ENCODE results near the gene PCDH15. TPM values are rescaled to one million over a fixed set of nuclear protein-coding genes. Genes with fewer than 3 reads are reported as not detected.

The PCDH15 gene
- total and polyA plus RNA-seq, 2 of the 4 experiments (the other 2 are of a cell fraction), result not detected

DNA sequence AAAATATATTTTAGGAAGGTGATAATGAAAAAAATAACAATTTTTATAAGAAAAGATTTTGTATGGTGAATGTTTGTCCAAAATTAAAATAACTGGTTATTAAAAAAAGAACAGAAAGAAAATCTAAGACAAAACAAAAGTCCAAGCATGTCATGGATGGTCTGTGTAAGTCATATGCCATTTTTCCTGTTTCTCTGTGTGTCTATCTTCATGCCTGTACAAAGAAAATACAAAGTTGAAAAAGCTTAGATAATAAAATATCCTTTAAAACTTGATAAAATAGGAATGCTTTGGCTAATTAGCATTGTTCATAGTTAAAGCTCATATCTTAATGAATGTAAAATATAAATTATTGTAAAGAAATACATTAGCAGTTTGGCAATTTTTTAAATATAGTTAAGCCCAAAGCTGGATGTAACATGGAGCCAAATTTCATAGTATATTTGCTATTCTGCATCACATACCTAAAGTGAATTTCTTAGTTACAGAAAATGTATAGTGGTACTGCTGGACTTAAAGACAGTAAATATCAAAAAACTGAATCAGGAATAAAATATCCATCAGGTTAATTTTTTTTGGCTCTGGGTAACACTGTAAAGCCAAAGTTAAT is 661.1 kb downstream of the PCDH15 start:
- Histone ChIP-seq H3K4me2 (ENCODE audit: low read depth, low read length) (no peak overlapping the region), H3K56ac (ENCODE audit: extremely low read depth, insufficient read depth, low read length) (no peak overlapping the region), H2BK20ac (ENCODE audit: low read depth, low read length) (no peak overlapping the region), H4K91ac (ENCODE audit: insufficient read depth, low read depth, low read length) (no peak overlapping the region), H4K20me1 (ENCODE audit: insufficient read depth, low read length) (no peaks in the 10 kb centered on the region), H3K9ac (ENCODE audit: low read depth, low read length) (no peak overlapping the region), H3K4me1 (ENCODE audit: control insufficient read depth, insufficient read depth, low read length) (no peaks in the 10 kb centered on the region), H4K8ac (ENCODE audit: low read depth in 2 of 2, low read length in 2 of 2) (no peak overlapping the region), H3K23ac (ENCODE audit: low read depth, low read length) (no peak overlapping the region), H3K18ac (ENCODE audit: low read depth, low read length) (no peak overlapping the region), H2AK5ac (ENCODE audit: low read depth, low read length) (no peak overlapping the region), H3K14ac (replicated peaks; ENCODE audit: low read depth, low read length) (no peak overlapping the region), H2BK120ac (ENCODE audit: low read depth, low read length) (no peak overlapping the region), H3K27me3 (ENCODE audit: control insufficient read depth, insufficient read depth, low read length) (no peaks in the 10 kb centered on the region), H3K27ac (ENCODE audit: insufficient read depth, low read length) (no peak overlapping the region), H2AK9ac (replicated peaks; ENCODE audit: low read depth, low read length, poor library complexity) (no peak overlapping the region), H3K4ac (ENCODE audit: low read depth, low read length) (no peak overlapping the region), H3K36me3 (ENCODE audit: control insufficient read depth, insufficient read depth, low read length) (no peaks in the 10 kb centered on the region), H3K9me1 (ENCODE audit: insufficient read depth, low read length) (no peaks in the 10 kb centered on the region), H3K4me3 (ENCODE audit: insufficient read depth, low read depth, low read length) (no peak overlapping the region), H3K9me3 (ENCODE audit: control insufficient read depth, insufficient read depth, low read length) (peaks cover 5% of the 10 kb centered on the region; the same call in 1 of the 2 replicates), H4K5ac (ENCODE audit: low read depth, low read length) (no peak overlapping the region), H3K79me1 (ENCODE audit: low read depth in 1 of 2, low read length in 2 of 2) (no peaks in the 10 kb centered on the region), H2BK15ac (ENCODE audit: low read depth, low read length) (no peak overlapping the region), H2AFZ (replicated peaks; ENCODE audit: low read length, poor library complexity) (no peak overlapping the region), H2BK5ac (ENCODE audit: low read depth, low read length, poor library complexity, severe bottlenecking) (no peak overlapping the region)
- in situ Hi-C loops (cut with MboI; ENCODE audit: low sequenced_read_pairs), result no loop called here
- intact Hi-C loops (cut with micrococcal nuclease), result no loop called here
- no peak for ATAC-seq (ENCODE audit: low read depth)
- no TSS peak for BruUV-seq (replicated peaks)
- DNase-seq, result no peak
- POLR2A ChIA-PET (ENCODE audit: unreplicated experiment), result no interaction called here
- dilution Hi-C loops (cut with HindIII; ENCODE audit: low sequenced_read_pairs, unreplicated experiment), result no loop called here
- CTCF ChIA-PET, result no interaction called here
- TF ChIP-seq RAD21 (IDR thresholded peaks at IDR 0.05; ENCODE audit: low read length), result no peak
- TF ChIP-seq RFX5 (IDR thresholded peaks at IDR 0.05; ENCODE audit: low read depth, low read length), result no peak
- no peak for TF ChIP-seq MAZ (IDR thresholded peaks at IDR 0.05; ENCODE audit: borderline replicate concordance, low read depth, low read length)

Measured in IMR-90 (cell line).